GM19238 (cell line): Measurements from ENCODE around the gene ATP2C2.
"Not testable (repeated sequence)": the region's sequence is repeated elsewhere in the genome, so short reads cannot be mapped to it uniquely, and the experiment has no call there.

Experiments
- DNase-seq: peaks from one replicate; pipeline ENCODE4 v3.0.0; 2011; ENCODE audit warnings: low spot score; ENCODE audit not compliant: insufficient read length

ATP2C2 gene

GRCh38 chr16:84340325-84341040 lies 27.9 kb upstream of the ATP2C2 start:
- DNase-seq, result no peak

DNA sequence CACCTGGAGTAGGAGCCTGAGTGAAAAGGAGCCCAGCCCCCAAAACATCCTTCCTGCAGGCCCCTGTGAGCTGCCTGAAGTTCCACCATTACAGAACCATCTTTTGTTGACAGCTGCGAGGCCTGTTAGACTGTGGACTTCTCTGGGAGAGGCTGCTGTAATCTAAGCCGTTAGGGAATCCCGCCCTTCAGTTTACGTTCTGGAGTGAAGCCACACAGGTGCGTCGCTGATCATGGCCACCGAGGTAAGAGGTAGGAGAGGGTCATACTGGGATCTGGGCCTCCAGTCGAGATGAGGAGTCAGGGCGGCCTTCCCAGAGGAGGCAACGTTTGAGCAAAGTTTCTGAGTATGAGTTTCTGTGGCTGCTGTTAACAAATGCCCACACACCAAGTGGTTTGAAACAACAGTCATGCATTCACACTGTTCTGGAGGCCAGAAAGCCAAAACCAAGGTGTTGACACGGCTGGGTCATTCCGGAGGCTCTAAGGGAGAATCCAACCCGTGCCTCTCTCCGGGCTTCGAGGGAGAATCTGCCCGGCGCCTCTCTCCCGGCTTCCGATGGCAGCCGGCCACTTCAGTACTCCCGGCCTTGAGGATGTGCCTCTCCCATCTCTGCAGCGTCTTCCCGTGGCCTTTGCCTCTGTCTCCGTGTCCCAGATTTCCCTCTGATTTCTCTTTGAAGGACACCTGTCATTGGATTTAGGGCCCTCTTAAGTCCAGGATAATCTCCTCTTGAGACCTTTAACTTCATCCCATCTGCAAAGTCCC lies 26.6 kb upstream of the ATP2C2 start:
- no peak for DNase-seq

- not testable (repeated sequence) for DNase-seq
Measured at GRCh38 chr16:84343800-84344199, 24.5 kb upstream of the ATP2C2 start.

GRCh38 chr16:84344781-84345180 lies 23.6 kb upstream of the ATP2C2 start:
- no peak for DNase-seq

DNA sequence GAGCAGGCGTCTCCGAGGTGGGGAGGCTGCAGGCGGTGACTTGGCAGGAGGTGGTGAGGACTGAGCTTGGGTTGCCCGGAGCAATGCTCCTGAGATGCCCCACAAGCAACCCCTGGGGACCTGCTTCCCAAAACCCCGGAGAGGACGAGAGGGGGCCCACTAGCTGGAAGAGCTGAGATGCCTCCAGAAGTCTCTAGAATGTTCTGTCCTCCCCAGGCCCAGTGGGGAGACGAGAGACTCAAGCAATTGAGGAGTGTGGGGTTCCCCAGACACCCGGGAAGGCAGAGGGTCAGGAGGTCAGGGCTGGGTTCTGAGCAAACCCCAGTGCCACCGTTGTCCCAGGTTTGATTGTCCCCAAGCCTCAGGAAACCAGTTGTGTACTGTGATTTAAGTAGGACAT lies 21.2 kb upstream of the ATP2C2 start:
- no peak for DNase-seq

DNA sequence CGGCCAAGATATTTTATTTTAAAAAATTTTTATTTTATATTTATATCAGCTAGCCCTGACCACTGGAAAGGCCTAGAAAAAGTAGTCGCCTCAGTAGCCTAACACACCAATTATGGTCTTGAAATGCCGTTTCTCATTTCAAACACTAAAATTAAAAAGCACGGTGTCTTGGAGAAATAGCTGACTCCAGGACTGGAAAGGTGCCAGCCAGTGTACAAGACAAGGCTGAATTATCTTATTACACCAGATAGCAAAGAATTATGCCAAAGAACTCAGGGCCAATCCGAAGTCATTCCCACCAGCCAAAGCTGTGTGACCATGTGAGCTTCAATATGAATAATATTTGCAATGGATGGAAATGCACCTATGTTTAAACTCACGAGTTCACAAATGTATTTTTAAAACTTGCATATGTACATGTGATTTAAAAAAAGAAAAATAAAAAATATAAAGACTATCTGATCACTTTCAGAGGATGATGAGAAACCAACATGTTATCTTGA lies 19.9 kb upstream of the ATP2C2 start:
- DNase-seq, result no peak

DNA sequence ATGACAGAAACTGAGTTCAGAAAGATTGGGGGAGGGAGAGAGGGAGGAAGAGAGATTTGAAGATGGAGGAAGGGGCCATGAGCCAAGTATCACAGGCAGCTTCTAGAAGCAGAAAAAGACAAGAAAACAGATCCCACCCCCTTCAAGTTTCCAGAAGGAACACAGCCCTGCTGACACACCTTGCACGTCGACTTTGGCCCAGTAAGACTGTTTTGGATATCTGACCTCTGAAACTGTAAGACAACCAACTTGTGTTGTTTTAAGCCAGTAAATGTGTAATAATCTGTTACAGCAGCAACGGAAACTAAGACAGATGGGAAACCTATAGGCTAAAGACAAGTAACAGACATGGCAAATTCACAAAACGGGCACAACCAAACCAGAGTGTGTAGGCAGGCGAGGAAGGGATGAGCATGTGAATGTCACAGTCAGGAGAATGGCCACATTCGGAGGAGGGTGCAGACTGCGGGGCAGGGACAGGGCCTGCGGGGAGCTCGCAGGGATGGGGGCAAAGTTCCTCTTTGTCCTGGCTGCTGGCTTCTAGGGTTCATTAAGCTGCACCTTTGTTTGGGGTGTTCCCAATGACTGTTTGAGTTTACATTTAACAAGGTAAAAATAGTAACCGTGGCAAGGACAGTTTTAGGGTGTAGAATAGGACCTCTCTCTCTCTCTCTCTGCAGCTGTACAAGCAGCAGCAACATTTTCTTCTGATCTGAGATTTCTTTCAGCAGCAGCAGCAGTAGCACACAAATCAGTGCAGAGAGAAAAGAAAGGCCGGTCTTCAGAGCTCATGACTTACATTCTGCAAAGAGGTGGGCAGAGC lies 18.3 kb upstream of the ATP2C2 start:
- DNase-seq, result no peak

DNA sequence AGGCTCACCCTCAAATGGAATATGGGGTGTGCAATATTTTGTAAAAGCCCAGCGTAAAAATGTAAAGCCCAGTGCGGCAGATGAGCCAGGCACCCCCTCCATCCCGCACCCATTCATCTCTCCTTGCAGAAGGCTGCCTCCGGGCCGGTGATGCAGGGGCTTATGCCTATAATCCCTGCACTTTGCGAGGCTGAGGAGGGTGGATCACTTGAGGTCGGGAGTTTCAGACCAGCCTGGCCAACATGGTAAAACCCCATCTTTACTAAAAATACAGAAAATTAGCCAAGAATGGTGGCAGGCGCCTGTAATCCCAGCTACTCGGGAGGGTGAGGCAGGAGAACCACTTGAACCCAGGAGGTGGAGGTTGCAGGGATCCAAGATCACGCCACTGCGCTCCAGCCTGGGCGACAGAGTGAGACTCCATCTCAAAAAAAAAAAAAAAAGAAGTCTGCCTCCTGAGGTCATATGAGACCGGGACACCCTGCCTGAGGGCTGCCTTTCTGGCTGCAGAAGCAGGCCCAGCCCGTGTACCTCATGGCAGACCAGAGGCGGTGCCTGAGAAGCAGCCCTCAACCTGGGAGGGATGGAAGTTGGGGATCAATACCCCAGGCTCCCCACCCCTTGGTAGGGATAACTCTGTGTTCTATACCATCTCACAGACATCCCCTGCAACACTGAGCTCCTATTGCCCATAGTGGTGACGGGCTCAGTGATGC lies 17.5 kb upstream of the ATP2C2 start:
- DNase-seq, result no peak

GRCh38 chr16:84351630-84352029 lies 16.7 kb upstream of the ATP2C2 start:
- DNase-seq, result no peak

GRCh38 chr16:84354306-84354705 lies 14.0 kb upstream of the ATP2C2 start:
- DNase-seq, result no peak

GRCh38 chr16:84355149-84355548 lies 13.2 kb upstream of the ATP2C2 start:
- DNase-seq, result no peak

GRCh38 chr16:84356176-84356575 lies 12.2 kb upstream of the ATP2C2 start:
- DNase-seq, result no peak

GRCh38 chr16:84356591-84357116 lies 11.7 kb upstream of the ATP2C2 start:
- DNase-seq, result no peak

GRCh38 chr16:84357191-84357651 lies 11.1 kb upstream of the ATP2C2 start:
- DNase-seq, result no peak

DNA sequence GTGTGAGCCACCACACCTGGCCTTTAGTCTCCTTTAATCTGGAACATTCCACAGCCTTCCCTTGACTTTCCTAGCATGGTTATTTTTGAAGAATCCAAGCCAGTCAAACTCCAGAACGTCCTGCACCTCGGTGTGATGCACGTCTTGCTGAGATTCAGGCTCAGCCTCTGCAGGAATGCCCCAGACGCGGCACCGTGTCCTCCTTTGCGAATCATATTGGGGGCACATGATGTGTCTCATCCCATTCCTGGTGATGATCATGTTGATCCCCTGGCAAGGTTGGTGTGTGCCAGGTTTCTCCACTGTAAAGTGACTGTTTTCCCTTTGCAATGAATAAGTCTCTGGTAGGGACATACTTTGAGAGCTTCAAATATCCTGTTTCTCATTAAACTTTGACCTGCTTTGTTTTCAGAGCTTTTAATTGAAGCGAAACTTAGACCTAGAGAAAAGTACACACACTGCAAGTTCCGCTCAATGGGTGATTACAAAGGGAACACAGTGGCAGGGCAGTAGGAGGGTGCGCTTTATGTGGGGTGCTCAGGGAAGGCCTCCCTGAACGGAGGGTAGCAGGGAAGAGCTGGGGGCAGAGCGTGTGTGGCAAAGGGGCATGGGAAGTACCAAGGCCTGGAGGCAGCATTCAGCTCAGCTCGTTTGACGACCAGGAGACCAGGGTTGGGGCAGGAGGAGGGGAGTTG lies 9.6 kb upstream of the ATP2C2 start:
- no peak for DNase-seq

DNA sequence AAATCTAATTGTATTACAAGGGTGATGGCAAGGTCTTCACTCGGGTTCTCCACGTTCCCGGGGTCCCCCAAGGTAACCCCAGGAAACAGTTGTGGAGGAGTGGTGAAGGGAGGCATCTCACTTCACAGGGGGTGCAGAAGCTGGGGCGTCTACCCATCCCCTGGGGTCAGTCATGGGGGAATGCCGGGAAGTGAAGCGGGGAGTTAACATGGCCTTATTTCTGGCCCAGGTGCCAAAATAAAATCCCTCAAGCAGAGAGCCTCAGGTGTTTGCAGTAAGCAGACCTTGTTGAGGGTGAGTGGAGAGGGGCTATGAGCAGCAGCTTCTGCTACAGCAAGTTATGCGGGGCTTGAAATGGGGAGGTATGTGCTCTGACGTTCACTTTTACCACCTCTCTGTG lies 9.0 kb upstream of the ATP2C2 start:
- DNase-seq, result no peak

GRCh38 chr16:84360170-84360569 lies 8.2 kb upstream of the ATP2C2 start:
- DNase-seq, result no peak

DNA sequence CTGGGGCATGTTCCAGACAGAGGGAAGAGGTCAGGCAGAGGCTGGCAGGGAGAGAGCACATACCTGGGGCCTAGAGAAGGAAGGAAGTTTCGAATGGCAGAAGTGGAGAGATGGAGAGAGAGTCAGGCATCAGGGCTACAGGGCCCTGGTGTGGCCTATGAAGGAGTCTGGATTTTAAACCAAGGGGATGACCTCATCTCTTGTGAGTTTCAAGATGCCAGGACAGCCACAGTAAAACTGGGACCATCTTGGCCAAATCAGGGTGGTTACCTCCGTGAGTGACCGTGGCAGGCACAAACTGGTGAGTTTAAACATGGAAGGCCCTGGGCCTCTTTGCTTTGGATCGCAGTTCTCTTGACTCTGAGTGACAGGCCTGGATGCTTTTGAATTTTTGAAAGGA lies 7.6 kb upstream of the ATP2C2 start:
- no peak for DNase-seq

GRCh38 chr16:84361546-84361945 lies 6.8 kb upstream of the ATP2C2 start:
- DNase-seq, result no peak

- DNase-seq, result no peak
Measured at GRCh38 chr16:84362471-84362941, 5.8 kb upstream of the ATP2C2 start.
